Ectodermal cell (in vitro differentiated cells): ENCODE measurements around the gene RAD9A.

Source experiments
- H3K27ac ChIP-seq: 2 replicates; pipeline ENCODE4 v1.7.0; 2013; ENCODE audit warnings: mild to moderate bottlenecking, low read depth, low read length; ENCODE audit not compliant: insufficient read depth, poor library complexity, severe bottlenecking
- H3K27me3 ChIP-seq: 2 replicates; pipeline ENCODE4 v1.7.0; 2013; ENCODE audit warnings: mild to moderate bottlenecking, low read length; ENCODE audit not compliant: insufficient read depth, control insufficient read depth, poor library complexity, severe bottlenecking
- H3K36me3 ChIP-seq: one replicate; pipeline ENCODE4 v1.7.0; 2013; ENCODE audit warnings: low read length; ENCODE audit not compliant: control insufficient read depth, insufficient read depth
- H3K4me1 ChIP-seq: one replicate; pipeline ENCODE4 v1.7.0; 2013; ENCODE audit warnings: low read length; ENCODE audit not compliant: control insufficient read depth, insufficient read depth
- H3K4me3 ChIP-seq: 2 replicates; pipeline ENCODE4 v1.7.0; 2013; ENCODE audit warnings: low read depth, low read length, control low read depth; ENCODE audit not compliant: insufficient read depth
- H3K9me3 ChIP-seq: 2 replicates; pipeline ENCODE4 v1.7.0; 2013; ENCODE audit warnings: mild to moderate bottlenecking, low read length, moderate library complexity; ENCODE audit not compliant: control insufficient read depth
- WGBS, 2 experiments: methylation state at CpG; one replicate each; pipeline ENCODE4 v1.1.7; 2013; ENCODE audit warnings: missing lambda C conversion rate in 2 of 2; 5-methylcytosine and 5-hydroxymethylcytosine counted together

Gene RAD9A

GRCh38 chr11:67405196-67405567 lies 13.4 kb downstream of the RAD9A start:
- Histone ChIP-seq H3K27ac (no peak overlapping the region), H3K36me3 (no peaks in the 10 kb centered on the region), H3K4me1 (peaks cover 5% of the 10 kb centered on the region), H3K27me3 (no peaks in the 10 kb centered on the region), H3K9me3 (no peaks in the 10 kb centered on the region), H3K4me3 (no peak overlapping the region)
- WGBS, 2 experiments, result 94 to 96% methylated on average over 6 of the region's 6 CpGs

- Histone ChIP-seq H3K27ac (no peak overlapping the region), H3K36me3 (no peaks in the 10 kb centered on the region), H3K9me3 (no peaks in the 10 kb centered on the region), H3K4me3 (no peak overlapping the region), H3K4me1 (peaks cover 6% of the 10 kb centered on the region), H3K27me3 (no peaks in the 10 kb centered on the region)
- WGBS, 2 experiments, result 91 to 94% methylated on average over 9 of the region's 9 CpGs
Observed at GRCh38 chr11:67405688-67406339, 14.0 kb downstream of the RAD9A start.

- no peak overlapping the region for H3K27ac ChIP-seq
- H3K4me1 ChIP-seq, result peaks cover 12% of the 10 kb centered on the region
- no peaks in the 10 kb centered on the region for H3K36me3 ChIP-seq
- no peak overlapping the region for H3K4me3 ChIP-seq
- no peaks in the 10 kb centered on the region for H3K9me3 ChIP-seq
- H3K27me3 ChIP-seq, result no peaks in the 10 kb centered on the region
- 92 to 93% methylated on average over 18 of the region's 18 CpGs for WGBS, 2 experiments
Observed at GRCh38 chr11:67406420-67406968, 14.7 kb downstream of the RAD9A start.

- Histone ChIP-seq H3K36me3 (no peaks in the 10 kb centered on the region), H3K27me3 (peaks cover 1% of the 10 kb centered on the region), H3K4me1 (peaks cover 16% of the 10 kb centered on the region), H3K4me3 (no peak overlapping the region), H3K27ac (no peak overlapping the region), H3K9me3 (no peaks in the 10 kb centered on the region)
- WGBS, 2 experiments, result 78 to 83% methylated on average over 12 of the region's 12 CpGs
Observed at GRCh38 chr11:67406969-67407687, 15.3 kb downstream of the RAD9A start.

- Histone ChIP-seq H3K36me3 (no peaks in the 10 kb centered on the region), H3K27me3 (peaks cover 6% of the 10 kb centered on the region), H3K4me3 (no peak overlapping the region), H3K27ac (no peak overlapping the region), H3K9me3 (no peaks in the 10 kb centered on the region), H3K4me1 (peaks cover 16% of the 10 kb centered on the region)
- WGBS, 2 experiments, result 86 to 88% methylated on average over 12 of the region's 12 CpGs
Observed at GRCh38 chr11:67407688-67408163, 15.9 kb downstream of the RAD9A start.

- no peak overlapping the region for H3K27ac ChIP-seq
- H3K36me3 ChIP-seq, result no peaks in the 10 kb centered on the region
- H3K9me3 ChIP-seq, result no peaks in the 10 kb centered on the region
- peaks cover 14% of the 10 kb centered on the region for H3K4me1 ChIP-seq
- H3K27me3 ChIP-seq, result peaks cover 6% of the 10 kb centered on the region
- WGBS, 2 experiments, result 89 to 93% methylated on average over 18 of the region's 18 CpGs
- H3K4me3 ChIP-seq, result no peak overlapping the region
Observed at GRCh38 chr11:67408437-67409200, 16.8 kb downstream of the RAD9A start.

GRCh38 chr11:67409261-67409666 lies 17.5 kb downstream of the RAD9A start:
- Histone ChIP-seq H3K36me3 (no peaks in the 10 kb centered on the region), H3K9me3 (no peaks in the 10 kb centered on the region), H3K27me3 (peaks cover 10% of the 10 kb centered on the region), H3K4me1 (peaks cover 11% of the 10 kb centered on the region), H3K4me3 (no peak overlapping the region), H3K27ac (no peak overlapping the region)
- 90 to 94% methylated on average over 24 of the region's 24 CpGs for WGBS, 2 experiments

GRCh38 chr11:67409781-67410368 lies 18.1 kb downstream of the RAD9A start:
- Histone ChIP-seq H3K9me3 (no peaks in the 10 kb centered on the region), H3K4me1 (peaks cover 11% of the 10 kb centered on the region), H3K36me3 (no peaks in the 10 kb centered on the region), H3K4me3 (no peak overlapping the region), H3K27ac (no peak overlapping the region), H3K27me3 (peaks cover 16% of the 10 kb centered on the region)
- 61 to 66% methylated on average over 13 of the region's 13 CpGs for WGBS, 2 experiments

- Histone ChIP-seq H3K4me3 (no peak overlapping the region), H3K36me3 (no peaks in the 10 kb centered on the region), H3K4me1 (peaks cover 11% of the 10 kb centered on the region), H3K9me3 (no peaks in the 10 kb centered on the region), H3K27me3 (peaks cover 21% of the 10 kb centered on the region), H3K27ac (no peak overlapping the region)
- WGBS, 2 experiments, result 81 to 84% methylated on average over 15 of the region's 15 CpGs
Observed at GRCh38 chr11:67410369-67410831, 18.6 kb downstream of the RAD9A start.
